Measurements from ENCODE around the gene CASS4. TPM values are rescaled to one million over a fixed set of nuclear protein-coding genes. Genes with fewer than 3 reads are reported as not detected.

Gene CASS4
- total RNA-seq, 2 donors from 2014 or later, result 0.52 TPM; not detected in 1

DNA sequence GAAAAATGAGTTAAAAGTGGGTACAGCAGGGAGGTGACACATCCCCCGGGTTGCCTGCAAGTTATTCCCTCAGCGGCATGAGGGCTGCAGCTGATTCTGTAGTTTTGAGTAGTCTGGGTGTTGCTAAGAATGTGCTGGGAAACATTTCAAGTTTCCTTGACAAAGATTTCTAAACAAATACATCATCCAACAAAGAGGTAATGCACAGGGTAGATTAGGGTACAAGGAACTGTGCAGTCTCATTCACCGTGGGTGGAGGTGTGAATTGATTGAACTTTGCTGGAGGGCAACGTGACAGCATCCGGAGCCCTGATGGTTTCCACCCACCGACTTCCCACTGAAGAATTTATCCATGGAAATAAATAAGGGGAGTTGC, 21.8 kb downstream of the CASS4 start:
- ATAC-seq (no peak), DNase-seq (no peak)
- 56 to 58% methylated on average over 6 of the region's 6 CpGs for WGBS, 2 donors
- no peak for TF ChIP-seq POLR2A (IDR thresholded peaks at IDR 0.05)
- TF ChIP-seq, protein P1, sequence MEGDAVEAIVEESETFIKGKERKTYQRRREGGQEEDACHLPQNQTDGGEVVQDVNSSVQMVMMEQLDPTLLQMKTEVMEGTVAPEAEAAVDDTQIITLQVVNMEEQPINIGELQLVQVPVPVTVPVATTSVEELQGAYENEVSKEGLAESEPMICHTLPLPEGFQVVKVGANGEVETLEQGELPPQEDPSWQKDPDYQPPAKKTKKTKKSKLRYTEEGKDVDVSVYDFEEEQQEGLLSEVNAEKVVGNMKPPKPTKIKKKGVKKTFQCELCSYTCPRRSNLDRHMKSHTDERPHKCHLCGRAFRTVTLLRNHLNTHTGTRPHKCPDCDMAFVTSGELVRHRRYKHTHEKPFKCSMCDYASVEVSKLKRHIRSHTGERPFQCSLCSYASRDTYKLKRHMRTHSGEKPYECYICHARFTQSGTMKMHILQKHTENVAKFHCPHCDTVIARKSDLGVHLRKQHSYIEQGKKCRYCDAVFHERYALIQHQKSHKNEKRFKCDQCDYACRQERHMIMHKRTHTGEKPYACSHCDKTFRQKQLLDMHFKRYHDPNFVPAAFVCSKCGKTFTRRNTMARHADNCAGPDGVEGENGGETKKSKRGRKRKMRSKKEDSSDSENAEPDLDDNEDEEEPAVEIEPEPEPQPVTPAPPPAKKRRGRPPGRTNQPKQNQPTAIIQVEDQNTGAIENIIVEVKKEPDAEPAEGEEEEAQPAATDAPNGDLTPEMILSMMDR (IDR thresholded peaks at IDR 0.05), result no peak
- Histone ChIP-seq H3K36me3 (replicated peaks in 1 of 2; ENCODE audit: insufficient read depth in 1 of 2, low read depth in 2 of 2) (no peaks in the 10 kb centered on the region), H3K4me1 (no peaks in the 10 kb centered on the region), H3K4me3 (no peak overlapping the region), H3K27ac (no peak overlapping the region), H3K9me3 (no peaks in the 10 kb centered on the region), H3K27me3 (no peaks in the 10 kb centered on the region)
- intact Hi-C loops (cut with DNase I), result no loop called here

DNA sequence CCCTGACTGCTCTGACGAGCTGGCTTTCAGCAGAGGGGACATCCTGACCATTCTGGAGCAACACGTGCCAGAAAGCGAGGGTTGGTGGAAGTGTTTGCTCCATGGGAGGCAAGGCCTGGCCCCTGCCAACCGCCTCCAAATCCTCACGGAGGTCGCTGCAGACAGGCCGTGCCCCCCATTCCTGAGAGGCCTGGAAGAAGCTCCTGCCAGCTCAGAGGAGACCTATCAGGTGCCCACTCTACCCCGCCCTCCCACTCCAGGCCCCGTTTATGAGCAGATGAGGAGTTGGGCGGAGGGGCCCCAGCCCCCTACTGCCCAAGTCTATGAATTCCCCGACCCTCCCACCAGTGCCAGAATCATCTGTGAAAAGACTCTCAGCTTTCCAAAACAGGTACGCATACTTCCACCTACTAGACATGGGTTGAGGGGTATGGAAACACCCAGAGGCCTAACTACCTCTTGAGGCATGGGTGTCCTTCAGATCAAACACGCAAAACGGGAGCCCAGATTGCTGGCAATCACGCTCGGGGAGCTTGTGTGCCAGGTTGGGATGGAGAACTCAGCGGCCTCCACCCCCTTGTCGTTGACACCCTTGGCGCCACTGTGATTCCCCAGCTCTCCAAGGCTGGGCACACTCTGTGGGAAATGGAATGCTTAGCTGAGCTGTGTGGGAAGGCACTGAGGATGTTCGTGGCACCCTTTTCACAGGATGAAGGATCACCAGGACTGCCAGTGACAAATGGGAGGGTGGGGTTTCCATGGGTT, 25.3 kb downstream of the CASS4 start:
- H3K4me1 ChIP-seq, result no peaks in the 10 kb centered on the region
- no peak for DNase-seq
- intact Hi-C loops (cut with DNase I), result no loop called here
- H3K4me3 ChIP-seq, result no peak overlapping the region
- H3K36me3 ChIP-seq (replicated peaks in 1 of 2; ENCODE audit: insufficient read depth in 1 of 2, low read depth in 2 of 2), result no peaks in the 10 kb centered on the region
- H3K27ac ChIP-seq, result no peak overlapping the region
- 72 to 80% methylated on average over 6 to 20 of the region's 20 CpGs for WGBS, 2 donors
- ATAC-seq, result no peak
- H3K9me3 ChIP-seq, result no peaks in the 10 kb centered on the region
- H3K27me3 ChIP-seq, result no peaks in the 10 kb centered on the region
- TF ChIP-seq, protein P1 (IDR thresholded peaks at IDR 0.05), result no peak
- TF ChIP-seq POLR2A (IDR thresholded peaks at IDR 0.05), result no peak

DNA sequence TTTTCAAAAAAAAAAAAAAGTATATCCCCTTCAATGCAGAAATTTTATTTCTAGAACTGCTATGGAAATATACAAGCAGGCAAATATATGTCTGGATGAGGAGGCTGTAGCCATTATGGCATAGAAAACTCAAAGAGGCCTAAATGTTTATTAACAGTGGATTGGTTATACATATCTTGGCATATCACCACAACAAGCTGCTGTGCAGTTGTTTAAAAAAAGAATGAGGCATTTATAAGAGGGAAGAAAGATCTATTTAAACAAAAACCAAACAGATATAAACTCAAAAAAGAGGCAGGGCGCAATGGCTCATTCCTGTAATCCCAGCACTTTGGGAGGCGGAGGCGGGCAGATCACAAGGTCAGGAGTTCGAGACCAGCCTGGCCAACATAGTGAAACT, 26.2 kb downstream of the CASS4 start:
- Histone ChIP-seq H3K9me3 (no peaks in the 10 kb centered on the region), H3K27me3 (no peaks in the 10 kb centered on the region), H3K4me1 (no peaks in the 10 kb centered on the region), H3K27ac (no peak overlapping the region), H3K4me3 (no peak overlapping the region), H3K36me3 (replicated peaks in 1 of 2; ENCODE audit: insufficient read depth in 1 of 2, low read depth in 2 of 2) (no peaks in the 10 kb centered on the region)
- ATAC-seq (no peak), DNase-seq (no peak)
- intact Hi-C loops (cut with DNase I), result no loop called here
- TF ChIP-seq, protein P1 (IDR thresholded peaks at IDR 0.05), result no peak
- TF ChIP-seq POLR2A (IDR thresholded peaks at IDR 0.05), result no peak
- 91 to 96% methylated on average over 4 of the region's 4 CpGs for WGBS, 2 donors

DNA sequence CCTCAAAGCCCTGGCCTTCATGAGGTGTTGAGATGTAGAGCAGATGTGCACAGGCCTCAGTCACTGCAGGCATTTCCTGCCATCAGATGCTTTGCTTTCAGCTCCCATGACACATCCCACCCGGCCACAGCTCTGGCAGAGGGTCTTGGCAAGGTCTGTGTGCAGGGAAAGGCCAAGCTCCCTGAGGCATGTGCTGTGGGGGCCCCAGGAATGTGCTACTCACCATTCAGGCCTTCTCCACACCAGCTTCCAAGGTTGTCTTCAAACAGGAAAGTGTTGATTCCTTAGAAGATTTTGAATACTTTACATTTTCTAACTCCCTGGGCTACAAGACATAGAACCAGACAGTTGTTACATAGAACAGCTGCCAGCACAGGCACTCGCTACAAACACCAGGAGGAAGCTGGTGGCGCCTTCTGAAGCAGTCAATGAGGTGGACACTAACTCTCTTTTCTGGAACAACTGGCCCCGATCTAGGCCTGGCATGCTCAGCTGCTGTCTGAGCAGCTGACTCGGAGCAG, 27.8 kb downstream of the CASS4 start:
- no peaks in the 10 kb centered on the region for H3K4me1 ChIP-seq
- no peak overlapping the region for H3K4me3 ChIP-seq
- H3K27me3 ChIP-seq, result no peaks in the 10 kb centered on the region
- 46 to 49% methylated on average over 5 of the region's 5 CpGs for WGBS, 2 donors
- H3K27ac ChIP-seq, result no peak overlapping the region
- H3K9me3 ChIP-seq, result no peaks in the 10 kb centered on the region
- DNase-seq (peak; percentile 13 to 54 (median 27)), ATAC-seq (peak; percentile 63)
- intact Hi-C loops (cut with DNase I), result no loop called here
- TF ChIP-seq POLR2A (IDR thresholded peaks at IDR 0.05), result no peak
- TF ChIP-seq, protein P1 (IDR thresholded peaks at IDR 0.05), result no peak
- no peaks in the 10 kb centered on the region for H3K36me3 ChIP-seq (replicated peaks in 1 of 2; ENCODE audit: insufficient read depth in 1 of 2, low read depth in 2 of 2)
